ENCODE data around the gene VSTM4. TPM values are rescaled to one million over a fixed set of nuclear protein-coding genes. Genes with fewer than 3 reads are reported as not detected.

The VSTM4 gene
- total and polyA plus RNA-seq, 2 of the 4 experiments (the other 2 are of a cell fraction): 2.4 to 2.9 TPM

DNA sequence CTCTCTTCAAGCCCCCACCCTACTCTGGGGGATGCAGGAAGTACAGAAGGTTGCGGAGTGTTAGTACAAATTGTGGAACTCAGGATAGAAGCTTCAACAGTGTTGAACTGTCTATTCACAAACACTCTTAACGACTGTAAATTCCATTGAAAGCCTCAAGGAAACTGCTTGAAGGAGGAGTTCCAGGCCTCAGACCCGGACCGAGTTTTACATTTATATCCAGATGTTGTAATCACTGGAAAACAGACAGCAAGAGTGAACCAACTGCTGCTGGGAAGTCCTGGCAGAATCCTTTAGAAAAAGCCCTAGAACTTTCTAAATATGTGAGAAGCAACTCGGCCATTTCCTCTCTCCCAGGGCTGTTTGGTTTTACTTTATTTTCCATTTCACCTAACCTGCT is 91.6 kb downstream of the VSTM4 start:
- WGBS, 2 experiments (ENCODE audit: extremely low coverage in 2 of 2, insufficient read length in 1 of 2): 10% methylated on average over 2 of the region's 5 CpGs; no CpG with 5 or more reads in 1 of the 2 experiments
- ATAC-seq (ENCODE audit: low read depth): peak; percentile 77
- Histone ChIP-seq H3K9me3 (ENCODE audit: control insufficient read depth, insufficient read depth, low read length) (no peaks in the 10 kb centered on the region), H3K23ac (ENCODE audit: low read depth, low read length) (no peak overlapping the region), H3K27ac (ENCODE audit: insufficient read depth, low read length) (peak overlapping the region; percentile 9; the same call in 1 of the 2 replicates), H2BK15ac (ENCODE audit: low read depth, low read length) (no peak overlapping the region), H4K8ac (ENCODE audit: low read depth in 2 of 2, low read length in 2 of 2) (no peak overlapping the region), H3K36me3 (ENCODE audit: control insufficient read depth, insufficient read depth, low read length) (peaks cover 2% of the 10 kb centered on the region; the same call in 1 of the 2 replicates), H3K27me3 (ENCODE audit: control insufficient read depth, insufficient read depth, low read length) (no peaks in the 10 kb centered on the region), H2BK120ac (ENCODE audit: low read depth, low read length) (no peak overlapping the region), H4K5ac (ENCODE audit: low read depth, low read length) (no peak overlapping the region), H3K14ac (replicated peaks; ENCODE audit: low read depth, low read length) (no peak overlapping the region), H3K4me1 (ENCODE audit: control insufficient read depth, insufficient read depth, low read length) (peaks cover 7% of the 10 kb centered on the region; the same call in 1 of the 2 replicates), H2BK20ac (ENCODE audit: low read depth, low read length) (no peak overlapping the region), H4K91ac (ENCODE audit: insufficient read depth, low read depth, low read length) (no peak overlapping the region), H2AK5ac (ENCODE audit: low read depth, low read length) (no peak overlapping the region), H2BK5ac (ENCODE audit: low read depth, low read length, poor library complexity, severe bottlenecking) (no peak overlapping the region), H3K9ac (ENCODE audit: low read depth, low read length) (no peak overlapping the region), H3K56ac (ENCODE audit: extremely low read depth, insufficient read depth, low read length) (no peak overlapping the region), H3K4me2 (ENCODE audit: low read depth, low read length) (no peak overlapping the region), H3K79me1 (ENCODE audit: low read depth in 1 of 2, low read length in 2 of 2) (no peaks in the 10 kb centered on the region), H4K20me1 (ENCODE audit: insufficient read depth, low read length) (no peaks in the 10 kb centered on the region), H3K4me3 (ENCODE audit: insufficient read depth, low read depth, low read length) (no peak overlapping the region), H2AK9ac (replicated peaks; ENCODE audit: low read depth, low read length, poor library complexity) (no peak overlapping the region), H3K18ac (ENCODE audit: low read depth, low read length) (no peak overlapping the region; the same call in 1 of the 2 replicates), H3K9me1 (ENCODE audit: insufficient read depth, low read length) (peaks cover 7% of the 10 kb centered on the region; the same call in 1 of the 2 replicates), H3K4ac (ENCODE audit: low read depth, low read length) (no peak overlapping the region), H2AFZ (replicated peaks; ENCODE audit: low read length, poor library complexity) (no peak overlapping the region)
- intact Hi-C loops (cut with micrococcal nuclease): no loop called here
- in situ Hi-C loops (cut with MboI; ENCODE audit: low sequenced_read_pairs): no loop called here
- BruUV-seq (replicated peaks): no TSS peak
- TF ChIP-seq BHLHE40 (IDR thresholded peaks at IDR 0.05; ENCODE audit: low read depth, low read length) (no peak), RFX5 (IDR thresholded peaks at IDR 0.05; ENCODE audit: low read depth, low read length) (no peak), RCOR1 (IDR thresholded peaks at IDR 0.05; ENCODE audit: insufficient replicate concordance, low read length) (no peak), USF2 (IDR thresholded peaks at IDR 0.05; ENCODE audit: low read depth, low read length) (no peak)
- CTCF ChIA-PET: no interaction called here
- dilution Hi-C loops (cut with HindIII; ENCODE audit: low sequenced_read_pairs, unreplicated experiment): no loop called here
- POLR2A ChIA-PET (ENCODE audit: unreplicated experiment): no interaction called here
- peak; percentile 30 for DNase-seq
